ENCODE data around the gene CDC14A. TPM values are rescaled to one million over a fixed set of nuclear protein-coding genes. Genes with fewer than 3 reads are reported as not detected.

The CDC14A gene
- total RNA-seq, 1 experiment from 2014 or later, result 11.1 TPM

DNA sequence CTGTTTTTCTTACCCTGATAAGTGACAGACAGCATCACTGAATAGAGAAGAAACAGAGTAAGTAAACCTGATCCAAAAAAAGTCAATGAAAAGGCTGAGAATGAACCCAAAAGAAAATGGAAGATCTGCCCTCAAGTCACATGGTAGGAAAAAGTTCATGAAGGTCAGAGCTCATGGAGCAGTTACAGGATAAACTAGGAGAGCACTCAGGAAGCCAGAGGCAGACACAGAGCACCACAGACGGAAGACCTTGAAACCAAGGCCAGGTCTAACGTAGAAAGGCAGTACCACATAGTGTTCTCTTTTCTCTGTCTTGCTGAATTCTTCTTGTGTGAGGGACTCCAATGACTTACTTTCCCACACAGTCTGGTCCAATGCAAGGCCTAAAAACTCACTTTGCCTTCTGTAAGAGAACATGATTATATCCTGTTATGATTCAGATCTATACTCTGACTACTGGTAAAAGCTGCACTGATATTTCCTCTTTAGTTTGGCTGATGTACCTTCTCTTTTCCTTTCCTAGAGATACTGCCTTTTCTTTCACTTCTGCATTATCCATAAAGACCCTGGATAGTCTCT, 45.5 kb upstream of the CDC14A start:
- no peak overlapping the region for H3K4me3 Mint-ChIP-seq
- ATAC-seq, result no peak
- TF ChIP-seq ZNF121 (CRISPR knock-in tag; IDR thresholded peaks at IDR 0.05) (no peak), MXD4 (CRISPR knock-in tag; IDR thresholded peaks at IDR 0.05; ENCODE audit: borderline replicate concordance) (no peak), SOX15 (CRISPR knock-in tag; IDR thresholded peaks at IDR 0.05) (no peak), NR2C2 (CRISPR knock-in tag; IDR thresholded peaks at IDR 0.05) (no peak), KAT7 (CRISPR knock-in tag; IDR thresholded peaks at IDR 0.05; ENCODE audit: borderline replicate concordance) (no peak), ZNF138 (CRISPR knock-in tag; conservative IDR thresholded peaks at IDR 0.05) (no peak), NFYB (CRISPR knock-in tag; conservative IDR thresholded peaks at IDR 0.05; ENCODE audit: low read depth) (no peak), TEAD1 (CRISPR knock-in tag; IDR thresholded peaks at IDR 0.05) (no peak), ESRRA (CRISPR knock-in tag; IDR thresholded peaks at IDR 0.05; ENCODE audit: borderline replicate concordance) (no peak), NFE2L1 (CRISPR knock-in tag; IDR thresholded peaks at IDR 0.05) (no peak), SMAD3 (CRISPR knock-in tag; IDR thresholded peaks at IDR 0.05; ENCODE audit: borderline replicate concordance) (no peak)
- TF ChIP-seq, protein P1, sequence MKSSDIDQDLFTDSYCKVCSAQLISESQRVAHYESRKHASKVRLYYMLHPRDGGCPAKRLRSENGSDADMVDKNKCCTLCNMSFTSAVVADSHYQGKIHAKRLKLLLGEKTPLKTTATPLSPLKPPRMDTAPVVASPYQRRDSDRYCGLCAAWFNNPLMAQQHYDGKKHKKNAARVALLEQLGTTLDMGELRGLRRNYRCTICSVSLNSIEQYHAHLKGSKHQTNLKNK (CRISPR knock-in tag; IDR thresholded peaks at IDR 0.05), result no peak
- TF ChIP-seq, protein P2, sequence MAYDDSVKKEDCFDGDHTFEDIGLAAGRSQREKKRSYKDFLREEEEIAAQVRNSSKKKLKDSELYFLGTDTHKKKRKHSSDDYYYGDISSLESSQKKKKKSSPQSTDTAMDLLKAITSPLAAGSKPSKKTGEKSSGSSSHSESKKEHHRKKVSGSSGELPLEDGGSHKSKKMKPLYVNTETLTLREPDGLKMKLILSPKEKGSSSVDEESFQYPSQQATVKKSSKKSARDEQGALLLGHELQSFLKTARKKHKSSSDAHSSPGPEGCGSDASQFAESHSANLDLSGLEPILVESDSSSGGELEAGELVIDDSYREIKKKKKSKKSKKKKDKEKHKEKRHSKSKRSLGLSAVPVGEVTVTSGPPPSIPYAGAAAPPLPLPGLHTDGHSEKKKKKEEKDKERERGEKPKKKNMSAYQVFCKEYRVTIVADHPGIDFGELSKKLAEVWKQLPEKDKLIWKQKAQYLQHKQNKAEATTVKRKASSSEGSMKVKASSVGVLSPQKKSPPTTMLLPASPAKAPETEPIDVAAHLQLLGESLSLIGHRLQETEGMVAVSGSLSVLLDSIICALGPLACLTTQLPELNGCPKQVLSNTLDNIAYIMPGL (CRISPR knock-in tag; IDR thresholded peaks at IDR 0.05), result no peak
- TF ChIP-seq, protein P3, sequence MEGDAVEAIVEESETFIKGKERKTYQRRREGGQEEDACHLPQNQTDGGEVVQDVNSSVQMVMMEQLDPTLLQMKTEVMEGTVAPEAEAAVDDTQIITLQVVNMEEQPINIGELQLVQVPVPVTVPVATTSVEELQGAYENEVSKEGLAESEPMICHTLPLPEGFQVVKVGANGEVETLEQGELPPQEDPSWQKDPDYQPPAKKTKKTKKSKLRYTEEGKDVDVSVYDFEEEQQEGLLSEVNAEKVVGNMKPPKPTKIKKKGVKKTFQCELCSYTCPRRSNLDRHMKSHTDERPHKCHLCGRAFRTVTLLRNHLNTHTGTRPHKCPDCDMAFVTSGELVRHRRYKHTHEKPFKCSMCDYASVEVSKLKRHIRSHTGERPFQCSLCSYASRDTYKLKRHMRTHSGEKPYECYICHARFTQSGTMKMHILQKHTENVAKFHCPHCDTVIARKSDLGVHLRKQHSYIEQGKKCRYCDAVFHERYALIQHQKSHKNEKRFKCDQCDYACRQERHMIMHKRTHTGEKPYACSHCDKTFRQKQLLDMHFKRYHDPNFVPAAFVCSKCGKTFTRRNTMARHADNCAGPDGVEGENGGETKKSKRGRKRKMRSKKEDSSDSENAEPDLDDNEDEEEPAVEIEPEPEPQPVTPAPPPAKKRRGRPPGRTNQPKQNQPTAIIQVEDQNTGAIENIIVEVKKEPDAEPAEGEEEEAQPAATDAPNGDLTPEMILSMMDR (IDR thresholded peaks at IDR 0.05), result no peak
- TF ChIP-seq, protein P4, sequence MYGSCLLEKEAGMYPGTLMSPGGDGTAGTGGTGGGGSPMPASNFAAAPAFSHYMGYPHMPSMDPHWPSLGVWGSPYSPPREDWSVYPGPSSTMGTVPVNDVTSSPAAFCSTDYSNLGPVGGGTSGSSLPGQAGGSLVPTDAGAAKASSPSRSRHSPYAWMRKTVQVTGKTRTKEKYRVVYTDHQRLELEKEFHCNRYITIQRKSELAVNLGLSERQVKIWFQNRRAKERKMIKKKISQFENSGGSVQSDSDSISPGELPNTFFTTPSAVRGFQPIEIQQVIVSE (CRISPR knock-in tag; IDR thresholded peaks at IDR 0.05; ENCODE audit: borderline replicate concordance), result no peak
- CTCF ChIA-PET, result no interaction called here
- H3K36me3 Mint-ChIP-seq, result no peaks in the 10 kb centered on the region
- no peaks in the 10 kb centered on the region; the same call in 1 of the 2 replicates for H3K27me3 Mint-ChIP-seq (ENCODE audit: low read depth)
- H3K27ac Mint-ChIP-seq, result no peak overlapping the region
- H3K4me1 Mint-ChIP-seq, result peaks cover 14% of the 10 kb centered on the region
- POLR2A ChIA-PET, result no interaction called here
- peaks cover 22% of the 10 kb centered on the region for H3K9me3 Mint-ChIP-seq
- DNase-seq (ENCODE audit: low spot score), result no peak

DNA sequence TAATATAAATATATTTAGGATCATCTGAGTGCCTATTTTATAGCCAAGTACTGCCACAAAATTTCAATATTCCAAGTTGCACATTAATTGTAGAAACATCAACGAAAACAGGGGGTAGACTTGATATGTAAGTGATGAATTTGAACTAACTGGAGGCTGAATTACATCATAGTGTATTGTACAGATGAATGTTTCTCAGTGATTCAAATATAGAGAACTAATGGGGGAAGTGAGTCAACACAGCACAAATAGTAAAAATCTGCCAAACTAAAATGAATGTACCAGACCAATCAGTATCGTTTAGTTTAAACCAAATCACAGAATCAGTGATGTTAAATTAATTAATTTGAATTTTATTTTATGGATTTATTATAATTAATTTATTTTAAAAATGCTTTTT, 43.5 kb upstream of the CDC14A start:
- POLR2A ChIA-PET, result no interaction called here
- CTCF ChIA-PET, result no interaction called here
- Mint-ChIP-seq H3K4me3 (no peak overlapping the region), H3K9me3 (peaks cover 22% of the 10 kb centered on the region), H3K36me3 (no peaks in the 10 kb centered on the region), H3K27ac (no peak overlapping the region), H3K4me1 (peaks cover 14% of the 10 kb centered on the region), H3K27me3 (ENCODE audit: low read depth) (no peaks in the 10 kb centered on the region; the same call in 1 of the 2 replicates)
- DNase-seq (ENCODE audit: low spot score) (no peak), ATAC-seq (no peak)
- TF ChIP-seq FOXK1 (CRISPR knock-in tag; IDR thresholded peaks at IDR 0.05), result no peak
- TF ChIP-seq, protein P5, sequence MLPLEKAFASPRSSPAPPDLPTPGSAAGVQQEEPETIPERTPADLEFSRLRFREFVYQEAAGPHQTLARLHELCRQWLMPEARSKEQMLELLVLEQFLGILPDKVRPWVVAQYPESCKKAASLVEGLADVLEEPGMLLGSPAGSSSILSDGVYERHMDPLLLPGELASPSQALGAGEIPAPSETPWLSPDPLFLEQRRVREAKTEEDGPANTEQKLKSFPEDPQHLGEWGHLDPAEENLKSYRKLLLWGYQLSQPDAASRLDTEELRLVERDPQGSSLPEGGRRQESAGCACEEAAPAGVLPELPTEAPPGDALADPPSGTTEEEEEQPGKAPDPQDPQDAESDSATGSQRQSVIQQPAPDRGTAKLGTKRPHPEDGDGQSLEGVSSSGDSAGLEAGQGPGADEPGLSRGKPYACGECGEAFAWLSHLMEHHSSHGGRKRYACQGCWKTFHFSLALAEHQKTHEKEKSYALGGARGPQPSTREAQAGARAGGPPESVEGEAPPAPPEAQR (CRISPR knock-in tag; IDR thresholded peaks at IDR 0.05), result no peak
- no peak for TF ChIP-seq ZNF138 (CRISPR knock-in tag; conservative IDR thresholded peaks at IDR 0.05)
- TF ChIP-seq NFE2L1 (CRISPR knock-in tag; IDR thresholded peaks at IDR 0.05), result no peak
- TF ChIP-seq SMAD3 (CRISPR knock-in tag; IDR thresholded peaks at IDR 0.05; ENCODE audit: borderline replicate concordance), result no peak
